Caco-2 (cell line): Measurements from ENCODE around the gene BLMH. TPM values are rescaled to one million over a fixed set of nuclear protein-coding genes. Genes with fewer than 3 reads are reported as not detected.

Source experiments
- BruUV-seq: library from RNA; stranded (reverse); fragments of 400-500 nt; replicated peaks from 2 replicates; lab custom pipeline; 2021; lab: Mats Ljungman, UMichigan
- CTCF ChIA-PET: fragments of 300-600 bp; sonication (Branson Sonifier 250); formaldehyde crosslinking; loops from one replicate; lab custom pipeline; 2022; ENCODE audit warnings: antibody characterized with exemption; lab: Charles Lee
- POLR2A ChIA-PET: fragments of 300-600 bp; sonication (Branson Sonifier 250); formaldehyde crosslinking; loops from one replicate; lab custom pipeline; 2022; ENCODE audit warnings: antibody characterized with exemption; lab: Charles Lee
- DNase-seq, 2 experiments: peaks; one replicate each; pipeline versions ENCODE4 v3.0.0 to v3.0.0-alpha.2; 2020 to 2022
- H3K27me3 ChIP-seq: replicated peaks from 2 replicates; pipeline ENCODE4 v1.6.0; 2011; ENCODE audit warnings: low read length; ENCODE audit not compliant: control insufficient read depth, insufficient read depth
- H3K36me3 ChIP-seq: 2 replicates; pipeline ENCODE4 v1.5.1; 2011; ENCODE audit warnings: low read length; ENCODE audit not compliant: control insufficient read depth, insufficient read depth
- H3K4me1 ChIP-seq: fragments of 250-450 bp; sonication (Bioruptor Pico); 2 replicates; pipeline ENCODE4 v1.5.1; 2020; ENCODE audit warnings: mild to moderate bottlenecking
- H3K4me3 ChIP-seq: 2 replicates; pipeline ENCODE4 v1.5.1; 2011; ENCODE audit warnings: low read depth, mild to moderate bottlenecking, control low read depth, low read length
- H3K9me3 ChIP-seq: fragments of 250-450 bp; sonication (Bioruptor Pico); 2 replicates; pipeline ENCODE4 v1.5.1; 2020; ENCODE audit warnings: mild to moderate bottlenecking, moderate library complexity
- H3K27ac Mint-ChIP-seq: one replicate; pipeline ENCODE4 v1.8.0; 2022; ENCODE audit warnings: mixed read lengths; ENCODE audit not compliant: unreplicated experiment
- H3K27me3 Mint-ChIP-seq: one replicate; pipeline ENCODE4 v1.8.0; 2022; ENCODE audit warnings: mixed read lengths; ENCODE audit not compliant: insufficient read depth, unreplicated experiment
- H3K36me3 Mint-ChIP-seq: one replicate; pipeline ENCODE4 v1.8.0; 2022; ENCODE audit warnings: mild to moderate bottlenecking, mixed read lengths; ENCODE audit not compliant: insufficient read depth, unreplicated experiment
- H3K4me1 Mint-ChIP-seq: one replicate; pipeline ENCODE4 v1.8.0; 2022; ENCODE audit warnings: low read depth, mixed read lengths; ENCODE audit not compliant: unreplicated experiment
- H3K4me3 Mint-ChIP-seq: one replicate; pipeline ENCODE4 v1.8.0; 2022; ENCODE audit warnings: mild to moderate bottlenecking, moderate library complexity, mixed read lengths; ENCODE audit not compliant: unreplicated experiment
- H3K9me3 Mint-ChIP-seq: one replicate; pipeline ENCODE4 v1.8.0; 2022; ENCODE audit warnings: mixed read lengths; ENCODE audit not compliant: unreplicated experiment
- CTCF ChIP-seq, 2 experiments: fragments of 200-600 bp in 1 of 2; IDR thresholded peaks; 1 replicate in 1 of 2; 2 replicates in 1 of 2; pipeline versions ENCODE4 v1.5.1 to v1.8.0; 2011 to 2022; ENCODE audit warnings: antibody characterized with exemption in 1 of 2, control low read depth in 1 of 2, inconsistent platforms in 1 of 2, low read depth in 1 of 2, low read length in 1 of 2, mild to moderate bottlenecking in 1 of 2, moderate library complexity in 1 of 2; ENCODE audit not compliant: insufficient read depth in 1 of 2, severe bottlenecking in 1 of 2, unreplicated experiment in 1 of 2
- intact Hi-C: fragments of 100-400 bp; cut with micrococcal nuclease; formaldehyde crosslinking; loops from one replicate; pipeline ENCODE4 v1.10.0; 2022; ENCODE audit not compliant: unreplicated experiment
- total RNA-seq: library from RNA; stranded (reverse); gene quantifications from 2 replicates; pipeline ENCODE4 v1.2.3, GENCODE V29; 2022

Gene BLMH
- total RNA-seq, 1 experiment from 2014 or later, result 56.1 TPM

GRCh38 chr17:30210366-30210765 lies 81.4 kb downstream of the BLMH start:
- no peak for TF ChIP-seq CTCF (IDR thresholded peaks at IDR 0.05; ENCODE audit: insufficient read depth in 1 of 2, low read depth in 1 of 2, low read length in 1 of 2, severe bottlenecking in 1 of 2, unreplicated experiment in 1 of 2)
- ChIA-PET POLR2A (no interaction called here), CTCF (no interaction called here)
- intact Hi-C loops, result no loop called here
- Histone ChIP-seq H3K36me3 (no peaks in the 10 kb centered on the region; the same call in 1 of the 2 replicates), H3K4me3 (no peak overlapping the region), H3K4me1 (no peaks in the 10 kb centered on the region), H3K27me3 (no peaks in the 10 kb centered on the region), H3K9me3 (no peaks in the 10 kb centered on the region)
- Mint-ChIP-seq H3K36me3 (peaks cover 12% of the 10 kb centered on the region), H3K27ac (no peak overlapping the region), H3K27me3 (no peaks in the 10 kb centered on the region), H3K4me1 (no peaks in the 10 kb centered on the region), H3K9me3 (peaks cover 10% of the 10 kb centered on the region), H3K4me3 (no peak overlapping the region)
- DNase-seq, result no peak
- no TSS peak for BruUV-seq

- H3K27me3 Mint-ChIP-seq, result no peaks in the 10 kb centered on the region
- no peak for DNase-seq
- no peaks in the 10 kb centered on the region; the same call in 1 of the 2 replicates for H3K36me3 ChIP-seq
- H3K4me3 ChIP-seq, result no peak overlapping the region
- ChIA-PET CTCF (no interaction called here), POLR2A (interaction anchor here (0.5 kb wide), 1 partner anchor 13 kb away, joined by 3 read pairs; no protein-coding TSS in a partner anchor)
- no peak overlapping the region for H3K4me3 Mint-ChIP-seq
- H3K36me3 Mint-ChIP-seq, result peaks cover 10% of the 10 kb centered on the region
- peaks cover 6% of the 10 kb centered on the region for H3K9me3 Mint-ChIP-seq
- H3K27ac Mint-ChIP-seq, result no peak overlapping the region
- TF ChIP-seq CTCF (IDR thresholded peaks at IDR 0.05; ENCODE audit: insufficient read depth in 1 of 2, low read depth in 1 of 2, low read length in 1 of 2, severe bottlenecking in 1 of 2, unreplicated experiment in 1 of 2), result no peak
- BruUV-seq, result no TSS peak
- H3K4me1 ChIP-seq, result no peaks in the 10 kb centered on the region
- H3K27me3 ChIP-seq, result no peaks in the 10 kb centered on the region
- intact Hi-C loops, result no loop called here
- H3K4me1 Mint-ChIP-seq, result no peaks in the 10 kb centered on the region
- H3K9me3 ChIP-seq, result no peaks in the 10 kb centered on the region
These were observed 81.8 kb downstream of the BLMH start for GRCh38 chr17:30209930-30210329.

- Histone ChIP-seq H3K4me3 (no peak overlapping the region), H3K27me3 (no peaks in the 10 kb centered on the region), H3K4me1 (no peaks in the 10 kb centered on the region), H3K9me3 (no peaks in the 10 kb centered on the region), H3K36me3 (no peaks in the 10 kb centered on the region; the same call in 1 of the 2 replicates)
- Mint-ChIP-seq H3K9me3 (no peaks in the 10 kb centered on the region), H3K4me3 (no peak overlapping the region), H3K36me3 (peaks cover 5% of the 10 kb centered on the region), H3K4me1 (no peaks in the 10 kb centered on the region), H3K27me3 (no peaks in the 10 kb centered on the region), H3K27ac (no peak overlapping the region)
- no TSS peak for BruUV-seq
- TF ChIP-seq CTCF (IDR thresholded peaks at IDR 0.05; ENCODE audit: insufficient read depth in 1 of 2, low read depth in 1 of 2, low read length in 1 of 2, severe bottlenecking in 1 of 2, unreplicated experiment in 1 of 2), result no peak
- POLR2A ChIA-PET, result no interaction called here
- intact Hi-C loops, result no loop called here
- CTCF ChIA-PET, result no interaction called here
- no peak for DNase-seq
These were observed 83.5 kb downstream of the BLMH start for GRCh38 chr17:30208214-30208613.
